GM23338 (cell line): ENCODE results near the gene PCGF2.

Experiments
- CTCF ChIP-seq, 2 experiments: fragments of 200-600 bp in 1 of 2; sonication (generic) in 1 of 2; conservative IDR thresholded peaks; 2 replicates each; pipeline versions ENCODE4 v1.5.1 to v1.6.1; 2016 to 2017; ENCODE audit warnings: antibody characterized with exemption in 2 of 2, low read depth in 2 of 2, mild to moderate bottlenecking in 2 of 2, moderate library complexity in 1 of 2
- EZH2 ChIP-seq: fragments of 200-600 bp; sonication (generic); IDR thresholded peaks from one replicate; pipeline ENCODE4 v1.8.0; 2017; ENCODE audit warnings: antibody characterized with exemption, mild to moderate bottlenecking, low read depth; ENCODE audit not compliant: unreplicated experiment
- EZH2phosphoT487 ChIP-seq: fragments of 200-600 bp; sonication (generic); IDR thresholded peaks from one replicate; pipeline ENCODE4 v1.8.1; 2018; ENCODE audit warnings: antibody characterized with exemption; ENCODE audit not compliant: unreplicated experiment
- REST ChIP-seq: IDR thresholded peaks from one replicate; pipeline ENCODE4 v1.6.1; 2018; ENCODE audit warnings: antibody characterized with exemption; ENCODE audit not compliant: unreplicated experiment
- ZNF331 ChIP-seq: fragments of 250-450 bp; sonication (Bioruptor Pico); IDR thresholded peaks from 2 replicates; pipeline ENCODE4 v1.5.0; 2020; ENCODE audit warnings: low read depth, mild to moderate bottlenecking, moderate library complexity

- no peak for TF ChIP-seq ZNF331
- TF ChIP-seq CTCF (conservative IDR thresholded peaks at IDR 0.05; ENCODE audit: low read depth in 2 of 2), result no peak
- no peak for TF ChIP-seq EZH2phosphoT487
- no peak for TF ChIP-seq REST
- TF ChIP-seq EZH2, result no peak
Measured at GRCh38 chr17:38740806-38741205, 7.3 kb downstream of the PCGF2 start.
